ENCODE results near the gene CS. TPM values are rescaled to one million over a fixed set of nuclear protein-coding genes. Genes with fewer than 3 reads are reported as not detected.

CS gene
- total RNA-seq, 2 donors from 2014 or later = 189 to 197 TPM

DNA sequence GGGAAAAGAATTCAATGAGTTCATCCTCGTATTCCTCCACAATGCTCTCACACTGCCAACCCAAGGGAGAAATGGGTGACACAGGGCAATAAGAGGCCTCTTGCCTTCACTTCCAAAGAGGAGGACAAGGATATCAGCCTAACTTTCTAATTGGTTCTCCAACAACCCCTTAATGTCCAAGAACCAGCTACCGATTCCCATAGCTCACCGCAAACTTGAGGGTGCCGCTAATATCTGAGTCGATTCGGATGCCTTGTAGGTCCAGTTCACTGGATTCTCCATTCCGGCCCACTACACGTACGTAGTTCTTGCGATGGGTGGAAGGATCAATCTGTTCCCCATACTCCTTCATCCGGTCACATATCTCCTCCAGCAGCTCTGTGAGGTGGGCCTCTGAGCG lies 10.9 kb upstream of the CS start:
- ATAC-seq (no peak), DNase-seq (no peak)
- H3K36me3 Mint-ChIP-seq (ENCODE audit: low read depth) = peaks cover 3% of the 10 kb centered on the region
- H3K27ac Mint-ChIP-seq = no peak overlapping the region
- no peaks in the 10 kb centered on the region for H3K27me3 Mint-ChIP-seq
- H3K9me3 ChIP-seq (ENCODE audit: control insufficient read depth, low read length, poor library complexity, severe bottlenecking) = no peaks in the 10 kb centered on the region
- H3K4me1 Mint-ChIP-seq = peaks cover 3% of the 10 kb centered on the region
- H3K4me3 Mint-ChIP-seq = no peak overlapping the region

DNA sequence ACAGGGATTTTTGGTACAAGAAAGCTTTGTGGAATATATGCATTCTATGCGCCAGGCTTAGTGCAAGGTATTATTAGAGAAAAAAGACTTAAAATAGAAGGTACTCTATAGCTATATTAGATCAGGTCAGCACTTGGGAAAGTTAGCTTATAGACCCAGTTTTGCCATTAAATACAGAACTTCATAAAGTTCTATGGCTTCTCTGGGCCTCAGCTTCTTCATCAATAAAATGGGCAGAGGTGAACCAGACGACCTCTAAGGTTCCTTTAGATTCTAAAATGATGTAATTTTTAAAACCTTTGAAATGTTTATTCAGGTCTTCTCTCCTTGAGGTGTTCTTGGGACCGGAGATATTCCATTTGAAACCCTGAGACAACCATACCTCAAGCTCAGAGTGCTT lies 8.6 kb upstream of the CS start:
- H3K27me3 Mint-ChIP-seq = no peaks in the 10 kb centered on the region
- H3K9me3 ChIP-seq (ENCODE audit: control insufficient read depth, low read length, poor library complexity, severe bottlenecking) = no peaks in the 10 kb centered on the region
- DNase-seq (no peak), ATAC-seq (no peak)
- H3K4me1 Mint-ChIP-seq = peaks cover 4% of the 10 kb centered on the region
- no peak overlapping the region for H3K4me3 Mint-ChIP-seq
- H3K27ac Mint-ChIP-seq = no peak overlapping the region
- H3K36me3 Mint-ChIP-seq (ENCODE audit: low read depth) = peaks cover 3% of the 10 kb centered on the region

DNA sequence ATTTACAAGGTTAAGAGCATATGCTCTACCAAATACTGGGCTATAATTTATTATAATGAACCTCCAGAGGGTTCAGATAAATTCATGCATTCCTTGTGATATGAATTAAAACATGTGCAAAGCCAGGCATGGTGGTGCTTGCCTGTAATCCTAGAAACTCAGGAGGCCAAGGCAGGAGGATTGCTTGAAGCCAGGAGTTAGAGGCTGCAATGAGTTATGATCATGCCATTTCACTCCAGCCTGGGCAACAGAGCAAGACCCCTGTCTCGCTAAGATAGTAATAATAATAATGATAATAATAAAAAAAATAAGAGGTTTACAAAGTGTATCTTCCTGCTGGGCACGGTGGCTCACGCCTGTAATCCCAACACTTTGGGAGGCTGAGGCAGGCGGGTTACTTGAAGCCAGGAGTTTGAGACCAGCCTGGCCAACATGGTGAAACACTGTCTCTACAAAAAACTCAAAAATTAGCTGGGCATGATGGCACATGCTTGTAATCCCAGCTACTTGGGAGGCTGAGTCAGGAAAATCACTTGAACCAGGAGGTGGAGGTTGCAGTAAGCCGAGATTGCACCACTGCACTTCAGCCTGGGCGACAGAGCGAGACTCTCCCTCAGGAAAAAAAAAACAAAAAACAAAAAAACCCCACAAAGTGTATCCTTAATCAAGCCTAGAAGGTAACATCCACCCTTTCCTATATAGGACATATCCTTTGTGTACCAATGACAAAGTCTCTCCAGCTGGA lies 7.3 kb upstream of the CS start:
- Mint-ChIP-seq H3K4me1 (peaks cover 4% of the 10 kb centered on the region), H3K27ac (no peak overlapping the region), H3K27me3 (no peaks in the 10 kb centered on the region), H3K36me3 (ENCODE audit: low read depth) (peaks cover 3% of the 10 kb centered on the region), H3K4me3 (no peak overlapping the region)
- no peaks in the 10 kb centered on the region for H3K9me3 ChIP-seq (ENCODE audit: control insufficient read depth, low read length, poor library complexity, severe bottlenecking)
- ATAC-seq (no peak), DNase-seq (no peak)

DNA sequence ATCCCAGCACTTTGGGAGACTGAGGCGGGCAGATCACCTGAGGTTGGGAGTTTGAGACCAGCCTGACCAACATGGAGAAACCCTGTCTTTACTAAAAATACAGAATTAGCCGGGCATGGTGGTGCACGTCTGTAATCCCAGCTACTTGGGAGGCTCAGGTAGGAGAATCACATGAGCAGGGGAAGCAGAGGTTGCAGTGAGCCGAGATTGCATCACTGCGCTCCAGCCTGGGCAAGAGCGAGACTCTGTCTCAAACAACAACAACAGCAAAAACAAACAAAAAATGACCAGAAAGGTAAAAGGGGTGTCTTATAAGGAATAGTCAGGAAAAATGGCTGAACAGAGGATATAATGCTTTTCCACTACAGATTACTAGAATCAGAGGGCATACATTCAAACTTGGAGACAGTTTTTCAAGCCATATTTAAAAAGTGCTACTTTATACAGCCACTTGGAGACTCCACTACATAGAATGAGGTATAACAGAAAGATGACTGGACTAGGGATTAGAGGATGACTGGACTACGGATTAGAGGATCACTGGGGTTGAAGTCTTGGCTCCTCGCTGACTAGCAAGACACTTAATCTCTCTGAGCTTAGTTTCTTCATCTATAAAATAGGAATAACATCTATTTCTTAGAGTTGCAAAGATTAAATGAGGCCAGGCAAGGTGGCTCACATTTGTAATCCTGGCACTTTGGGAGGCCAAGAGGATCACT lies 4.9 kb upstream of the CS start:
- H3K4me1 Mint-ChIP-seq = peaks cover 21% of the 10 kb centered on the region
- no peaks in the 10 kb centered on the region for H3K9me3 ChIP-seq (ENCODE audit: control insufficient read depth, low read length, poor library complexity, severe bottlenecking)
- H3K4me3 Mint-ChIP-seq = no peak overlapping the region
- ATAC-seq = no peak
- H3K27ac Mint-ChIP-seq = no peak overlapping the region
- H3K27me3 Mint-ChIP-seq = no peaks in the 10 kb centered on the region
- no peak for DNase-seq
- peaks cover 3% of the 10 kb centered on the region for H3K36me3 Mint-ChIP-seq (ENCODE audit: low read depth)

DNA sequence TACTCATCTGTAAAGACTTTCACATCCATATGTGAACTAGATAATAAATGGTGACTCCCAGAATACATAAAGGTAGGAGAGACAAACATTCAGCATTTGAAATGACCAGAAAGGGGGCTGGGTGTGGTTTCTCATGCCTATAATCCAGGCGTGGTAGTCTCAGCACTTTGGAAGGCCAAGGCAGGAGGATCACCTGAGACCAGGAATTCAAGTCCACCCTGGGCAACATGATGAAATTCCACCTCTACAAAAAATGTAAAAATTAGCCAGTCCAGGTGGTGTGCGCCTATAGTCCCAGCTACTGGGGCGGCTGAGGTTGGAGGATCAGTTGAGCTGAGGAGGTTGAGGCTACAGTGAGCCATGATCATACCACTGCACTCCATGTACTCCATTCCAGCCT lies 4.1 kb upstream of the CS start:
- Mint-ChIP-seq H3K4me3 (no peak overlapping the region), H3K4me1 (peaks cover 23% of the 10 kb centered on the region), H3K36me3 (ENCODE audit: low read depth) (no peaks in the 10 kb centered on the region), H3K27me3 (no peaks in the 10 kb centered on the region), H3K27ac (no peak overlapping the region)
- no peak for ATAC-seq
- no peaks in the 10 kb centered on the region for H3K9me3 ChIP-seq (ENCODE audit: control insufficient read depth, low read length, poor library complexity, severe bottlenecking)
- DNase-seq = no peak

DNA sequence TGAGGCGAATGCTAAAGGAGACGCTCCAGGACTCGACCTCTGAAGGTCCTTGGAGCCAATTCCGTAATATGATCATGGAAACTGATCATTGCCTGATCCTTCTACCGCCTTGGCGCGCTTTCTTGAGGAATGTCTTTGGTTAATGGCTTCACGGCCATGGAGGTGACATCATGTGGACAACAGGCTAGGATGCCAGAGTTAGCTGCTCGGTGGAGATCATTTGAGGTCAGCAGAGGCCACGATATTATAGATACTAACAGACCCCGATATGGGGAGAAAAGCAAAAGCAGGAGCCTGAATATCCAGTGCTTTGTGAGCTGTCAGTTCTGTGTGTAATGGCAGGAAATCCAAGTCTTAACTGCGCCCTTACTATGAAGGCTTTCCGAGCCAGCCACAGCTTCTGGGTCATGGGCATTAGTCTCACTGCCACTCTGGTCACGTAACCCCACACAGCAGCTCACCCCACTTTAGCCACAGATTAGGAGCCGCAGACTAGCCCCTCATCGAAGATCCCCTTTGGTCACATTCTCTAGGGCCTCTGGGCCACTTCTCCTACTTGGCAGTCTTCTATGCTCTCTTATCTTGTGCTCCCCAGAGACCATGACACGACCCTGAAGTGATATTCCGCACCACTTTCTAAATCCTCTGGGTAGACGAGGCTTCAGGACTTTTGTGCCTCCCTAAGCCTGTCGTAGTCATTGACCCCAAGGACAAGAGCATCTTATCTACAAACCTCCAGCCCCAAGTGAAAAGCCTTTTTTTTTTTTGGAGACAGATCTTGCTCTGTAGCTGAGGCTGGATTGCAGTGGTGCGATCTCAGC lies 724 bp upstream of the CS start:
- H3K36me3 Mint-ChIP-seq (ENCODE audit: low read depth) = no peaks in the 10 kb centered on the region
- peak overlapping the region; percentile 94 for H3K4me3 Mint-ChIP-seq
- peak overlapping the region; percentile 94 for H3K27ac Mint-ChIP-seq
- DNase-seq = peak in 1 of 3 donors; percentile 9
- H3K4me1 Mint-ChIP-seq = peaks cover 43% of the 10 kb centered on the region
- H3K9me3 ChIP-seq (ENCODE audit: control insufficient read depth, low read length, poor library complexity, severe bottlenecking) = no peaks in the 10 kb centered on the region
- no peak for ATAC-seq
- no peaks in the 10 kb centered on the region for H3K27me3 Mint-ChIP-seq

DNA sequence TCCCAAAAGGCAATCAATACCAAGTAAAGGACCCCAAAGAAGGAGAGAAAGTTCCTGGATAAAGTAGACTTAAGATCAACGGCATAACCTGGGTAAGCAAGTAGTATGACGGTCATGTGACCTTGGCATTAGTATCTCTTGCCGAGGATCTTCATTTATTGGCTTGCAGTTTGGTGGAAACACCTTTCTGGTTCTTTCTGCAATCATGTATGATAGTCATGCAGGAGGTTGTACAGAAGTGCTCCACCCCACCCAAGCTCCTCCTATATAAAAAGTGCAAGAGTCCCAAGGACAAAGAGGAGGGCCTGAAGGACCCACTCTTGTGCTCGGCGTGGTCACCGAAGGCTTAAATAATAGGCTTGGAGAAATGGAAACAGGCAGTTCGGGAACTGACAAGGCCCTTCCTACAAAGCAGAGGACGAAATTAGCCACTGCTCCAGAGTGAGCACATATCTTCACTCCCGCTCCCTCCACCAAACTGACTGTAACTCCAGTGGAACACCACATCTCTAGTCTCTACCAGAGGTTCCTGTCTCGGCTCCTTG lies 750 bp downstream of the CS start:
- peak; percentile 4 for ATAC-seq
- peak overlapping the region; percentile 94 for H3K27ac Mint-ChIP-seq

DNA sequence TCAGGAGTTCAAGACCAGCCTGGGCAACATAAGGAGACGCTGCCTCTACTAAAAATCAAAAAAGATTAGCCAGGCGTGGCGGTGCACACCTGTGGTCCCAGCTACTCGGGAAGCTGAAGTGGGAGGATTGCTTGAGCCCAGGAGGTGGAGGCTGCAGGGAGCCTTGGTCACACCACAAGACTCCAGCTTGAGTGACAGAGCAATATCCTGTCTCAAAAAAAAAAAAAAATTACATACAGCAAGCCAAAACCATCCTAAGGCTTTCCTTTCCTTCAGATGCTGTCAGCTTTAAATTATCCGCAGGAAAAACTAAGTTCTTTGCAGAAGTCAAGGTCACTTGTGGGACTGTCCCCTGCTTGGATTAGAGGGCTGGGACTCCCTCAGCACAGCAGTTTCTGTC lies 1.3 kb downstream of the CS start:
- no peaks in the 10 kb centered on the region for H3K9me3 ChIP-seq (ENCODE audit: control insufficient read depth, low read length, poor library complexity, severe bottlenecking)
- Mint-ChIP-seq H3K27ac (peak overlapping the region; percentile 94), H3K4me3 (peak overlapping the region; percentile 94), H3K36me3 (ENCODE audit: low read depth) (no peaks in the 10 kb centered on the region), H3K27me3 (no peaks in the 10 kb centered on the region), H3K4me1 (peaks cover 39% of the 10 kb centered on the region)
- DNase-seq (no peak), ATAC-seq (no peak)

More for the DNA sequence above, 750 bp downstream of the CS start:
- Mint-ChIP-seq H3K4me1 (peaks cover 39% of the 10 kb centered on the region), H3K36me3 (ENCODE audit: low read depth) (no peaks in the 10 kb centered on the region), H3K4me3 (peak overlapping the region; percentile 94), H3K27me3 (no peaks in the 10 kb centered on the region)
- DNase-seq = no peak
- H3K9me3 ChIP-seq (ENCODE audit: control insufficient read depth, low read length, poor library complexity, severe bottlenecking) = no peaks in the 10 kb centered on the region

DNA sequence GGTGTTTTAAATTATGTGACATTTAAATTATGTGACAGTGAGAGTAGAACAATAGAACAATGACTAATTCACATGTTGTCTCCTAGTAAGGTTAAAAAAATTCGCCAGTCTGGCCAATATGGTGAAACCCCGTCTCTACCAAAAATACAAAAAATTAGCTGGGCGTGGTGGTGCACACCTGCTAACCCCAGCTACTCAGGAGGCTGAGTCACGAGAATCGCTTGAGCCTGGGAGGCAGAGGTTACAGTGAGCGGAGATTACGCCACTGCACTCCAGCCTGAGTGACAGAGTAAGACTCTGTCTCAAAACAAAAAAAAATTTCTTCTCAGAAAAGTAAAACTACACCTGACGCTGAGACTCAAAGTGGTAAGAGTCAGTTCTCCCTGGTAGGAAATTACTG lies 2.7 kb downstream of the CS start:
- Mint-ChIP-seq H3K4me3 (peak overlapping the region; percentile 47), H3K27me3 (no peaks in the 10 kb centered on the region), H3K27ac (peak overlapping the region; percentile 94), H3K36me3 (ENCODE audit: low read depth) (no peaks in the 10 kb centered on the region), H3K4me1 (peaks cover 42% of the 10 kb centered on the region)
- no peak for DNase-seq
- no peaks in the 10 kb centered on the region for H3K9me3 ChIP-seq (ENCODE audit: control insufficient read depth, low read length, poor library complexity, severe bottlenecking)
- no peak for ATAC-seq

DNA sequence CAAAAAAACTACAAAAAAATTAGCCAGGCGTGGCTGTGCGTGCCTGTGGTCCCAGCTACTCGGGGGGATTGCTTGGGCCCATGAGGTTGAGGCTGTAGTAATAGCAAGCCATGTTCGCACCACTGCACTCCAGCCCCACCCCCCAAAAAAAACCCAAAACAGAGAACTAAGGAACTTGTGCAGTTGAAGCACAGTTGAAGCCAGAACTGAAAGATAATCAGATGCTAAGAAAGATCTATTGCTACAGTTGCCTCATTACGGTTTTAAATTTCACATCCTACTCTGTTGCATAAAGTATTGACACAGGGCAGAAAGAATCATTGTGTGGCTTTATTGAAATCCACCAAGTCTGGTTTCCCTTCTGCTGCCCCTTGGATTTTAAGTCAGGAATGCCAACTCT lies 3.8 kb downstream of the CS start:
- DNase-seq = no peak
- Mint-ChIP-seq H3K36me3 (ENCODE audit: low read depth) (peaks cover under 1% of the 10 kb centered on the region), H3K4me1 (peaks cover 40% of the 10 kb centered on the region), H3K4me3 (no peak overlapping the region), H3K27me3 (no peaks in the 10 kb centered on the region), H3K27ac (no peak overlapping the region)
- no peak for ATAC-seq
- H3K9me3 ChIP-seq (ENCODE audit: control insufficient read depth, low read length, poor library complexity, severe bottlenecking) = no peaks in the 10 kb centered on the region

DNA sequence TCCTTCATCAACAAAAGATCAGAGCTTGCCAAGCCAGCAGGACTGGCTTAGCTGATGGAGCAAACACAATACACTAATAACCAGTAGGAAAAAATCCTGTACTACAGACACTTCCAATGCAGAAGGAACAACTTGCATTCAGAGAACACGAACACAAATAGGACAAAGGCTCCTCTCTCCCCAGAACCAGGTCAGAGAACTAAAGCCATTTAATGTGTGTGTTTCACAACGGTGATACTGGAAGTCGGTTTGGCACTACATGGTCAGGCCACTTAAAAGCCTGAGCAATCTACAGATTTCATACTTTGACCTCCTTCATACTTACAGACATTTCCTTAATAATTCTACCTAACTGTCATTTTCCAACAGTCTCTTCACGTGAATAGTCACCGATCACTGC lies 6.3 kb downstream of the CS start:
- ATAC-seq (no peak), DNase-seq (no peak)
- Mint-ChIP-seq H3K4me1 (peaks cover 32% of the 10 kb centered on the region), H3K36me3 (ENCODE audit: low read depth) (peaks cover 2% of the 10 kb centered on the region), H3K27ac (peak overlapping the region; percentile 9), H3K4me3 (peak overlapping the region; percentile 15), H3K27me3 (no peaks in the 10 kb centered on the region)
- H3K9me3 ChIP-seq (ENCODE audit: control insufficient read depth, low read length, poor library complexity, severe bottlenecking) = no peaks in the 10 kb centered on the region

DNA sequence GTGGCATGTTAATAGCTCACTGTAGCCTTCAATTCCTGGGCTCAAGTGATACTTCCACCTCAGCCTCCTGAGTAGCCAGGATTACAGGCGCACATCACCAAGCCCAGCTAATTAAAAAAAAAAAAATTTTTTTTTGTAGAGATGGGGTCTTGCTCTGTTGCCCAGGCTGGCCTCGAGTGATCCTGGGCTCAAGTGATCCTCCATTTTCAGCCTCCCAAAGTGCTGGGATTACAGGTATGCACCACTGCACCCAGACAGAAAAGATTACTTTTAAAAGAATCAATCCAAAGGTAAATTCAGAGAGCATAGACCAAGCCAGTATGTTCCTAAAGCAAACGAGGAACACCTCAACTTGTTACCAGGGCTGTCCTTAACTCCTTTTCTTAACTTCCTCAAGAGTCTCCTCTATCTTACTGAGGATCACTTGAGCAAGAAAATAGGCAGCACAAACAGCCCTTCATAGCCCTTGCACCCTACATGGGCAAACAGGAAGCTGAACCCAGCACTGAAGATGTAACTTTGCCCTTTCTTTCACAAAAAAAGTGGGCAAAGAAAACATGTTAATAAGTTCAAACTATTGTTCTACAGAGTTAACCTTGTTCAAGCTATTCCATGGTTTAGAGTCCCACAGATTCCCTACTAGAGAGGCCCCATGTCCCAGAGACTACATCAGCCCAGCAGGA lies 11.3 kb downstream of the CS start:
- Mint-ChIP-seq H3K36me3 (ENCODE audit: low read depth) (peaks cover 7% of the 10 kb centered on the region), H3K4me3 (no peak overlapping the region), H3K27me3 (no peaks in the 10 kb centered on the region), H3K27ac (no peak overlapping the region), H3K4me1 (peaks cover 19% of the 10 kb centered on the region)
- no peak for DNase-seq
- no peaks in the 10 kb centered on the region for H3K9me3 ChIP-seq (ENCODE audit: control insufficient read depth, low read length, poor library complexity, severe bottlenecking)
- ATAC-seq = no peak

All from T-helper 17 cell (primary cell).